Skeletal muscle cell (primary cell): ENCODE measurements around the gene IGLL1.
"Not testable (repeated sequence)": the region's sequence is repeated elsewhere in the genome, so short reads cannot be mapped to it uniquely, and the experiment has no call there.

Experiments
- DNase-seq: peaks from one replicate; pipeline ENCODE4 v3.0.0-alpha.2; 2010; ENCODE audit warnings: low read depth
- H3K4me3 ChIP-seq: 2 replicates; pipeline ENCODE4 v1.5.1; 2011; ENCODE audit warnings: low read depth, mild to moderate bottlenecking, control low read depth, low read length, moderate library complexity

The IGLL1 gene

DNA sequence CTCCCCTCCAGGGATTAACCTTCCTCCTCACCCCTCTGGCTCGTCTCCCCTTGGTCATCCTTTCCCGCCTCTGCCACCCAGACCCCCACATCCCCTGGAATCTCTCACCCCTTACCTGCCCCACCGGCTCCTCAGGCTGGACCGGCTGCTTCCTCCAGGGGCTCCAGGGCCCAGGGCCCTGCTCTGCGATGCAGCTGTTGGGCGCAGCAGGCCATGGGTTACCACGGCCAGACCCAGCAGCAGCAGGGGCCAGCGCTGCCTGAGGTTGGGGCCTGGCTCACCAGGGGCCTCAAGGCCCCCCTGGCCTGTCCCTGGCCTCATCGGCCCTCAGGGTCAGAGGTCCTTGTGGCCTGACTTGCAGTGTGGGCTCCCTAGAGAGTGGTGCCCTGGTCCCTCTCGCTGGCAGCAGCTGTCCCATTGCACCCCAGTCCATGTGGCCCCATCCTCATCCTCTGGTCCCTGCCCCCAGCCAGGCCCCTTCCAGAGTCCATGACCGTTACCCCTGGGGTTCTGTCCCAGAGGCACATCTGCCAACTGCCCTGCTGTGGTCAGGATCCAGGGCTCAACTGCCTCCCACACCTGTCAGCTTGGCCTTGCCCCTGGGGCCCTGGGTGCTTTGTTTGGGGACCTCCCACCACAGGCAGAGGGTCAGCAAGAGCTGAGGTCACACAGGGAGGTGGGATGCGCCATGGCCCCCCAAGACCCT, at the start of gene IGLL1:
TSS of gene IGLL1 (minus strand) at position 421 of the 706 bp plus-strand sequence. CDS start at position 321, 100 bp downstream.
- DNase-seq: no peak
- no peak within 1 kb of the TSS for H3K4me3 ChIP-seq

DNA sequence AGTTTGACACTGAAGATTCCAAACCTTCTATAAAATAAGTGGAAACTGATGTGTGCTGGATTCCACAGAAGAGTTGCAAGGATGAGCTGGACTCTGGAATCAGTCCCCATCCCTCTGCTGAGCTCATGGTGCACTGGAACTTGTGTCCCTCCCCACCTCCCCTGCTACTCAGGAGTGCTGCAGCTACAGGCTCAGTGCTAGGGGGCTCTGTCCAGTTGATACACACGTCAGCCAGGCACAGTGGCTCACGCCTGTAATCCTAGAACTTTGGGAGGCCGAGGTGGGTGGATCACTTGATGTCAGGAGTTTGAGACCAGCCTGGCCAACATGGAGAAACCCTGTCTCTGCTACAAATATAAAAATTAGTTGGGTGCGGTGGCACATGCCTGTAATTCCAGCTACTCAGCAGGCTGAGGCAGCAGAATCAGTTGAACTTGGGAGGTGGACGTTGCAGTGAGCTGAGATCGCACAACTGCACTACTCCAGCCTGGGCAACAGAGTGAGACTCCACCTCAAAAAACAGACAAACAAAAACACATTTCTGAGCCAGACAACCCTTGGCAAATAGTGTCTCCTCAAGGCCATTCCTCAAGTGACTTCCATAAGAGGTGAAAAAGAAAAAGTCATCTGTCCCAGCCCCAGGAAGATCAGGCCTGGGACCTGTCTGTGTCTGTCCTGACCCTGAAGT, 48.1 kb upstream of the IGLL1 start:
- not testable (repeated sequence) for DNase-seq, H3K4me3 ChIP-seq

DNA sequence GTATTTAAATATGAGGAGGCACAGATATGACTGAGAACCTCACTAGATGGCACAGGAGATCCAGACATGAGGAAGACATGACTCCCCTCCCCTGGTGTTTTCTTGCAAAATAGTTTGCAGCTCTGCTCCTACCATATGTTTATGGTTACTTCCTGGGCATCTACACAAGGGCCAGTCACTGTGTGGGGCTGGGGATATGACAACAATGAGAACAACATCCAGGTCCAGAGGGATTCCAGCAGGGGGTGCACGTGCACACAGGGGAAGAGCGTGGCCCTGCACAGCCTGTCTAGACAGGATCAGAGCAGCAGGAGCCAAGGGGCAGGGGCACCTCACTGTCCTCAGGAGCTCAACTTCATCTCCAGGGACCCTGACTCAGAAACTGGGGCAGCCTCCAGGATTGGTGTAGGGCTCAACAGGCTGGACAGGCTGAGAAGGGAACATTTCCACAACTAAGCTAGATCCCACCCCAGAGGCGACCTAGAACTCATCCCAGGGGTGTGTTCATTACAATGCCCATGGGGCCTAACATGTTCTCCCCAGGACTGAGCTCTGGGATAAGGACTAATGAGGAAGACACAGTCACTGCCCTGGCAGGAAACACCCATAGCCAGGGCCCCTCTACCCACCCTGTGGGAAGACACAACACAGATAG, 47.4 kb upstream of the IGLL1 start:
- not testable (repeated sequence) for H3K4me3 ChIP-seq, DNase-seq

DNA sequence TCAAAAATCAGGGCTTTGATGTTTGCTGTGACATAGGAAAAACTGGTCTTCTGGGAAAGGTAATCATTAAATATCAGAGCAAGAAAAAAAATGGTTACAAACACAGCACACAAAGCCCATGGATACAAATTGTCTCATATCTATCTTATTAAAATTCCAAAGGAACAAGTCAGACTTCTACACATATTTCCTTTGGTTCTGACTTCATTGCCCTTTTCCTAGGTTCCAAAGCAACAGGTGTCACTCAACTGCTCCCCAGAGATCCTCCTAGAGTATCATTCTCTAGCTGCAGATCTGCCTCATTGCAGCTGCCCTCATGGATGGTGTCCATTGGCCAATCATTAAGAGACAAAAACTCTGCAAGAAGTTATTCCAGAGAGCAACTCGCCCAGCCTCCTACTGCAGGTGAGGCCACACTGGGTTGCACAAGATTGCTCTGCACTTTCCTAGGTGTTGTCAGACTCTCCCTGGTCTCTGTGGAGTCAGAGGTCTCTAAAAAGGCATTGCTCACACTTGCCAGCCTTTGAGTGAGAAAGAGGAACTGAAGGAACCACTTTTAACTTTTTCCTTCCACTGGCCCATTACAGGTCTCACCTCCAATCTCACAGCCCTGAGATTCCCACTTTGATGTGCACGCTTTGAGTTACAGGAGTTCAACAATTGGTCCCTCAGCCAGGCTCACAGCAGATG, 46.3 kb upstream of the IGLL1 start:
- DNase-seq: no peak
- no peak overlapping the region for H3K4me3 ChIP-seq

DNA sequence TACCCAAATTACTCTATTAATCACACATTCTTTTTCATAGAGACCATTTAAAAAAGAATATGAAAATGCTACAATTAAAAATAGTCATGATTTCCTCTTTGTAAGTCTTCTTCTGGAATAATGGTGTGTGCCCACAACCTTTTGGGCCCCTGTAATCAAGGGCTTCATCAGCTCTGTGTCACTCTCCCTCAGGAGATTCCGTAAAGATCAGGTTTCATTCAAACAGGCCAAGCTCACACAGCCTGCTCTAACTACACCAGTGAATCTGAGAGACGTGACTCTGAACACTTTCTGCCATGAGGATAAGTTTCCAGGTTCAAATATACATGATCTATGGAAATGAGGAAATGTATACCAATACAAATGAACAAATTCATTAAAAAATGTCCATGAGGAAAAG, 42.5 kb upstream of the IGLL1 start:
- H3K4me3 ChIP-seq: no peak overlapping the region
- peak; percentile 15 for DNase-seq

DNA sequence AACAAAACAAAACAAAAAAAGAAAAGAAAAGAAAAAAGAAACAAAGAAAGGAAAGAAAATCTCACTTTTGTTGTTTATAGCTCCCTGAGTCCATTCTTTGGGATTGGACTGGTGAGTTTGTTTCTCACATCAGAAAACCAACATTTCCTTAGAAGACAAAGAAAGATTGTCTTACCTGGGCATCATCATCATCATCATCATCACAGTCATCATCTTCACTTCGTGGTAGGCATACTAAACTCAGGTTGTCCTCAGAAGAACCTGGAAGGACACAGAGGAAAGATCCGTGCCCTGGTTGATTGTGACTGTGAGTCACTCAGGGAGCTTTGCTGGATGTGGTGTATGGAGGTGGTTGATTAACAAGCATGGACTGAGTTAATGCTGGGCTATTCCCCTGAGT, 41.8 kb upstream of the IGLL1 start:
- DNase-seq, H3K4me3 ChIP-seq: not testable (repeated sequence)

DNA sequence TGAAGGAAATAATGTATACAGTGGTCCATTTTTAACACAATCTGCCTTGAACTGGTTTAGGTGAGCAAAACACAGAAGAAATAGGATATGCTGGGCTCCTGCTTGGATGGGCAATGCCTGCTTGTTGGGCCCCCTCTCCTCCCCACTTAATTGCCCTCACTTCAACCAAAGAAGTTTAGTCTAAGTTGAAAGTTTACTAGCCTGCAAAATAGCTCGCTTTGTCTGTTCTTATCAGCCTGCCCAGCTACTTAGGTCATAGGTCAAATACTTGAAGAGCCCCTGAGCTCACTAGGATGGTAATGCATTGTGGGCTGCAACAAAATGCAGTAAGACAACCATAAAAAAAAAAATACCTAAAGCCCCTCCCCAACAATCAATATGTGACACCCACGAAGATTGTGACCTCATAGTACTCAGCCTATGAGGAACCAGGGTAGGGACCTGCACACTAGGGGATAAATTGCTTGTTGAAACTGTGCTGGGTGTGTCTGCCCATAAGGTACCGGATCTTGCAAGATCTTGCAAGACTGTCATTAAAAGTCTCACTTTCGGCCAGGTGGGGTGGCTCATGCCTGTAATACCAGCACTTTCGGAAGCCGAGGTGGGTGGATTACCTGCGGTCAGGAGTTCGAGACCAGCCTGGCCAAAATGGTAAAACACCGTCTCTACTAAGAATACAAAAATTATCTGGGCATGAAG, 41.1 kb upstream of the IGLL1 start:
- no peak for DNase-seq
- no peak overlapping the region for H3K4me3 ChIP-seq

DNA sequence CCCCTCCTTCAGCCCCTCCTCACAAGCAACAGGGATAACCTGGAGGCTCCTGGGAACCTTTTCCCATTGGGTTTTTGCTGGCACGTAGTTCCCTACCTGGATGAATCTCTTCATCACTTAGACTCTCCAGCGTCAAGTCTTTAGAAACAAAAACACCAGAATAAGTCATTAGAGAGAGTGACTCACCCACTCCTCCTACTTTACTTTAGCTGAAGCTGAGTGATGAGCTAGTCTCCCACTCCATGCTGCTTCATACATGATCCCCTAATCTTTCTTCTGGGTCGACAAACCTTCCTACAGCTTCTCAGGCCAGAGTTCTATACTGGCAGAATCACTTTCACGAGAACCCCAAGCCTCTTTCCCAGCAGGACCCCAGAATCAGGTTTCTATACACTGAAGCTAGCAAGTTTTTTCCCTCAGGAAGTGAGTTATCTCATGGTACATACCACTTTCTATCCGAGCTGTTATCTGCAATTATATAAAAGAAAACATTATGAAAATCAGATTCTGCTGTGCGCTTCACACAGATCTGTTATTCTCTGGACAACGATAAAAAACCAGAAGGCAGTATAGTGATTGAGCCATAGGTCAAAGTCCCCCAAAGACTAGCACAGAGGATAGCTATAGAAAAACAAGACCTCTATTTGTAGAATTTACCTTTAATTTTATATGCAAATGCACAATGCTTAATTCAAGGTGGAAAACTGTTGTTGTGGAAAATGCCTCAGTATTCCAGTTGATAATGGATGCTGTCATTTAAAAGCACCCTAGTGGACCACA, 33.3 kb upstream of the IGLL1 start:
- no peak for DNase-seq
- no peak overlapping the region for H3K4me3 ChIP-seq

DNA sequence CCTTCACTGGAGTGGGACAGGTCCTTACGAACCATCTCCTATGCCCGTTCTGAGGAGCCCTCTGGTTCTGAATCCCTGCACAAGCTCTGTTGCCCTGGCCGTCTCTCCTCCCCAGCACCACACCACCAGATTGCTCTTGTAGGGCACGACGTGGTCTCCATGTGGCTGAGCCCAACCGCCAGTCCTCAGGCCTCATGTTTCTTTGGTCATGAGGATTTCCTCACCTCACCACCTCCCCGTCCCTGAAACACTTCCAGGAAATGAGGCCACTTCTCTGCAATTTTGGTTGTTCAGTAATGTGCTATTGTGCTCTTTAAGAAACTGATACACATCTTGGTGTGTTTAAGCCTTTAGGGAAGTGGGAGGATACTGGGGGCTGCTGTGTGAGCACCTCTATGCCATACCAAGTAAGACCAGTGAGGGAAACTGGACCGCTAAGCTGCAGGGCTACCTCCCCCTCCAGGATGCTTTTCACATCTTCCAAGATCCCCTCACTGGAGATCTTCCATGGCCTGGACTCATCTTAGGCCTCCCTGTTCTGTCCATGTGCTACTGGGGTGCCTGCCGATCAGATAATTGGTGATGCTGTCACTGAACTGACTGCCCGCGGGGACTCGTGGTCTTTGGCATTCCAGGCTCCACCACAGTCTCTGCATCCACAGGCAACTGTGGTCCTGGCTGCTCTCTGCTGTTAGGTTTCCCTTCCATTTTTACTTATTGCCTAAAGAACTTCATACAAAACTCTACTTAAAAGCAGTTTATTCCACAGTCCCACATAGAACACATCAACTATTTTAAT, 30.1 kb upstream of the IGLL1 start:
- H3K4me3 ChIP-seq: no peak overlapping the region
- DNase-seq: no peak

DNA sequence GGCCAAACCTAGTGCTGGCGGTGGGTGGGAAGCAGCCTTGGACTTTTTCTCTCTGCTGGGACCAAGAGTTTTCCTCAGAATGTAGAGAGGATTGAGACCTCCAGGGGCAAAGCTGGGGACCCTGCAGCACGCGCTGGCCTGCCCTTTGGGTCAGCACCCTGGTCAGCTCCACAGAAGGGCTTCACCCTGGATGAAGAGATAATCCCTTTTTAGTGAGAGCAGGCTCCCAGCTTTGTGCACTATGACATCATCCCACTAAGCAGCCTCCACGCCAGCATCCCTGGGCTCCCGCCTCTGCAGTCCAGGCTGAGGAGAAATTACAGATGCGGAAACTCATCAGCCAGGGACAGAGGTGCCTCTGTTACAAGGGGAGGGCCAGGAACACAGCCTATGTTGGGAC, 28.5 kb upstream of the IGLL1 start:
- no peak overlapping the region for H3K4me3 ChIP-seq
- DNase-seq: no peak

DNA sequence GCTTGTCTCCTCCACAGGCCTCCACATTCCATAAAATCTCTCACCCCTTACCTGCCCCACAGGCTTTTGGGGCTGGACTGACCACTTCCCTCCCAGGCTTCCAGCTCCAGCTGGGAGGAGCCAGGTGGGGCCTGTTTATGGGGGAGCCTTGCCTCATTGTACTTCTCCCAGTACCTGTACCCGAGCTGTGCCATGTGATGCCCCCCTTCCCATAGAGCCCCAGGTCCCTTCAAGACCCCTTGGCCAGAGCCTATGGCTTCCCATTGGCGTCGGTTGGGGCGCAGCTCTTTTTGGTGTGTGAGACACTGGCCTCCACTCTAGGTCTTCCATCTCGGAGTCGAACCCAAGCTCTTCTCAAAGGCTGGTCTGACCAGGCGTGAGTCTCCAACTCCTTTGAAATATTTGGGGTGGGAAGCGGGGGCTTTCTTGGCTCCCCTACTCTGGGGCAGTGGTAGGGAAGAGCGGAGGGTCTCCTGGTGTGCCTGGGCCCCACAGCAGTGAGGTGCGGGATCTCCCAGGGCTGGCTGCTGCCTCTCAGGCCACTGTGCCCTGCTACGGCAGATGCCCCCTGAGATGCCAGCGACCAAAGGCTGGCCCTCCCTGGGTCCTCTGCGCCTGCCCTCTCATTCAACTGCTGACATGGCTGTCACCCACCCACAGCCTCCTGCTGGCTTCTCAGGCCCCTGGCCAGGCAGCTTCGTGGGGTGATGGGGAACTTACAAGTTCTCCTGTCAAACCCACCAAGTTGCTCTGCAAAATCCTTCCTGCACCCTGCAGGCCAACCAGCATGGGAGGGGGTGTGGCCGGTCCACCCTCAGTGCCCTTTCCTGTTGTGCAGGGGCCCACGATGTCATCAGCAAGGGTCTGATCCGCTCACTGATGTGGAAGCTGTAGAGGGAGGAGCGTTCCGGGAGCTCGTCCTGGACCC, 26.4 kb upstream of the IGLL1 start:
- H3K4me3 ChIP-seq: no peak overlapping the region
- no peak for DNase-seq

DNA sequence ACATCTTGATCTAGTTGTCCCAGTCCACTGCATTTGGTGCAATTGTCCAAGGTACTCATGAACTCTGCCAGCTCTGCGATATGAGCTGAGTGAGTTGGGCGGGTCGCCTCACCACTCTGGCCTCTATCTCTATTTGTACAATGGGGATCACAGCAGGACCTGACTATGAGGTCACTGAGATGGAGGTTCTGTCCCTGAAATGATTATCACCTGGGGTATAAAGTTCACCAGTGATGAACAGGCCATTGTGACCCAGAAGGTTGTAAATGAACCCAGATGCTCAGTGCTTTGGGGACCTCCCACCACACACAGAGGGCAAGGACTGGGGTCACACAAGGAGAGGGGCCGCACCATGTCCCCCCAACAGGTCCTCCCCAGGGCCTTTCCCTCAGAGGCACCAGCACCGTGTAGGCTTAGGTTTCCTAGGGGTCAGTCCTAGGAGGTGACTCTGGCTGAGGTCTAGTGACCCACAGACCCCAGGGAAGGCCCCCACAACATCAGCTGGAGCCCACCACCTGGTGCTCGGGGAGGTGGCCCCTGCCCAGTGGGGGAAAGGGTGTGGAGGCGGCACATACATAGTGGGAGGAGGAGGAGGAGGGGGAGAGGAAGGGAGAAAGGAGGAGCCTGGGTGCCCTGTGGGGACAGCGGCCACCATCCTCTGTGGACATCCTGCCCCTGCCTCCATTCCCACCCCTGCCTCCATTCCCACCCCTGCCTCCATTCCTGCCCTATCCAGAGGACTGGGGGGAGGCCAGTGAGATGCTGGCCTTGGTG, 25.0 kb upstream of the IGLL1 start:
- no peak for DNase-seq
- no peak overlapping the region for H3K4me3 ChIP-seq

DNA sequence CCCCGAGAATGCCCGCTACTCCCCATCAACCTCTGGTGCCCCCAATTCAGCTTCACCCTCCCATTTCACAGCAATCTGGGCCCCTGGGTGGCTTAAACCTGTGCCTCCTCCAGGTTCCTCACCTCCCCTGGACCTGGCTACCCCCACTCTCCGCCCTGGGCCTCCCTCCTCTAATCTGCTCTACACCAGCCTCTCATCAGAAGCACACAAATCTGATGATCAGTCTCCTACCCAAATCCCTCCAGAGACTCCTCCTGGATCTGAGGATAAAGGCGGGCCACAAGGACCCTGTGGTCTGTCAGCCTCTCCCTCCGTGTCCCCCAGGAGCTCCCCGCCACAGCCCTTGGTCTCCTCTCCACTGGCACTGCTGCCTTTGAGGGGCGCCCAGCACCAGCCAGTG, 23.2 kb upstream of the IGLL1 start:
- no peak for DNase-seq
- H3K4me3 ChIP-seq: no peak overlapping the region

DNA sequence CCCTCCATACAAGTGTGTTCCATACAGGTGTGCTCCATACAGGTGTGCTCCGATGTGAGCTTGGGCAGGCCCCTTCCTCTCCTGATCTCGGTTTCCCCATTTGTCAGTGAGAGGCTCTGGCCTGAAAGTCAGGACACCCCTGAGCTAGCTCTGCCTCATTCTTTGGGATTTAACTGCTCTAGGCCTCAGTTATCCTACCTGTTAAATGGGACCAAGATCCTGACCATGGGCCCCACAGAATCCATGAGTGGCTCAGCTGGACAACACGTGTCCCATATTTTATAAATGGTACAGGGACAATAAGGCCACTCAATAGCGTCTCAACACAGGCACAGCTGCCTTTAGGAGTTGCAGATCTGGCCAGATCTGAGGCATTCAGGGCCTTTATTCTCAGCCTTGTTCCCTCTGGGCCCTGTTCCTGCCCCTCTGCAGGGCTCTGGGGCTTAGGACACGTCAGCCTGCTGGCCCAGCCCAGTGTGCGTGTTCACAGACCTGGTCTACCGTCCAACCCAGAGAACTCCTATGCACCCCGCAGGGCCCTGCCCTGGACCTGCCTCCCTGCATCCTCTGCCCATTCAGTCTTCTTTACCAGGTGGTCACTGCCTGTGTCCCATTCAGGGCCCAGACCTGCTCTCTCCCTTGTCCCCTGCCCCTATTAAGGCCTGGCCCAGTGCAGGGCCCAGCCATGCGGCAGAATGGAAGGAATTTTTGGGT, 18.9 kb upstream of the IGLL1 start:
- DNase-seq: no peak
- no peak overlapping the region for H3K4me3 ChIP-seq

DNA sequence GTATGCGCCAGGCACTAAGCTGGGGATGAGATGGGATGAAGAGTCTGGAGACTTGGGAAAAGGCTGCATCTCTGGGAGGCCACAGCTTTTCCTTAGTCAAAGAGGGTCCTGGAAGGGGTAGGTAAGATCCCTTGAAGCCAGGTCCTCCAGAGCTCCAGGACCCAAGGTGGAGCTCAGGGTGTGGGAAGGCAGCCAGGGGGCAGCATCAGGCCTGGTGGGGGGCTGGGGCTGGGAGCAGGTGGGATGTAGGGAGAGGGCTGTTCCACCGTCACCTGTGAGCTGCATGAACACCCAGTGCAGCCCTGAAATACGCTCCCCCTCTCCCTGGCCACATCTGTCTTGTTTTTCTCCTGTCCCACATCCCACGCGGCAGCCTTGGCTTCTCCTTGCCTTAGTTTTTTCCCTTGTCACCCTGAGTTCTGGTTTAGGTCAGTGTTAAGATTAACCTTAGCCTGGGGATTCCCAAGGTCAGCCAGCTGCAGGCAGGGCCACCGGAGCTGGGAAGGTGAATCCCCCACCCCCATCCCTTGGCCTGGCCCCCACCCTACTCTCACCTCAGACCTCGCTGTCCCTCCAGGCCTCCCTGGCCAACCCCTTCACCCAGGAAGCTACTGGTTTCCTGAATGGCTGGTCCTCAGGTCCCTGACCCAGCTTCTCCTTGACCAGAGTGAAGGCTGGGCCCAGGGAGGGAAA, 17.6 kb upstream of the IGLL1 start:
- DNase-seq, H3K4me3 ChIP-seq: not testable (repeated sequence)
